ENCODE measurements around the gene POMP. TPM values are rescaled to one million over a fixed set of nuclear protein-coding genes. Genes with fewer than 3 reads are reported as not detected.

The POMP gene
- total RNA-seq, 1 experiment from 2014 or later, result 107 TPM

DNA sequence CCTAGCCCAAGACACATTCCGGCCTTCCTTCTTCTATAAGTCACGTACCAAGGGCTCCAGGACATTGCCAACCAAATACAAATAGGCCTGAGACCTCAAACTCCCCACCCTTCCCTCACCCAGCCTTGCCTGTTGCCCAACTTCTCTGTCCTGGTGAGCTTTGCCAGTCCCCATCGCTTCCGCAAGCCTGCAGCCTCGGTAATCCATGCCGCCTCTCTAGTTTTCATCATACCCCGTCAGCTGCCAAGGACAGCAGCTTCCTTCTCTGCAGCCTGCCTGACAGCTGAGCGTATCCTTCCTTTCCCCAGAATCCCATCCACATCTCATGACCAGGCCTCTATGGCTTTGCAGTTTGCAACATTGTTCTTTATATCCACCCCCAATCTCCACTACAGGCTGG lies 36.6 kb upstream of the POMP start:
- Histone ChIP-seq H2AFZ (ENCODE audit: low read depth, low read length, poor library complexity, severe bottlenecking) (no peak overlapping the region), H3K4me2 (ENCODE audit: low read length) (no peak overlapping the region), H3K4me1 (ENCODE audit: control insufficient read depth in 1 of 2, insufficient read depth in 2 of 2, low read length in 2 of 2) (peaks cover 0 to 9% of the 10 kb centered on the region in 2 experiments; a peak in 2 of 4 replicates), H3K36me3 (ENCODE audit: control insufficient read depth in 1 of 2, insufficient read depth in 2 of 2, low read length in 2 of 2) (no peaks in the 10 kb centered on the region), H3K9ac (ENCODE audit: low read length) (no peak overlapping the region), H3K4me3 (replicated peaks in 1 of 2; ENCODE audit: low read depth in 1 of 2, low read length in 2 of 2) (no peak overlapping the region), H3K9me2 (ENCODE audit: insufficient read depth) (no peaks in the 10 kb centered on the region), H3K79me2 (ENCODE audit: insufficient read depth, low read length) (no peaks in the 10 kb centered on the region), H4K20me1 (ENCODE audit: insufficient read depth) (no peaks in the 10 kb centered on the region), H3K9me3 (ENCODE audit: control insufficient read depth in 1 of 2, insufficient read depth in 1 of 2, low read depth in 1 of 2, low read length in 2 of 2) (no peaks in the 10 kb centered on the region), H3K27me3 (ENCODE audit: insufficient read depth, low read length) (no peaks in the 10 kb centered on the region), H3K27ac (ENCODE audit: low read depth, low read length) (no peak overlapping the region)
- POLR2A ChIA-PET, result no interaction called here
- CTCF ChIA-PET, result no interaction called here
- RAD21 ChIA-PET (ENCODE audit: low non-redundant PET in 1 of 2, low total read pairs in 2 of 2, uncharacterized antibody in 2 of 2, unreplicated experiment in 2 of 2), result no interaction called here
- DNase-seq (ENCODE audit: low read depth, low spot score) (no peak), ATAC-seq (no peak)
- no TSS peak for BruUV-seq (replicated peaks)
- TF ChIP-seq, protein P1, sequence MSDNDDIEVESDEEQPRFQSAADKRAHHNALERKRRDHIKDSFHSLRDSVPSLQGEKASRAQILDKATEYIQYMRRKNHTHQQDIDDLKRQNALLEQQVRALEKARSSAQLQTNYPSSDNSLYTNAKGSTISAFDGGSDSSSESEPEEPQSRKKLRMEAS (IDR thresholded peaks at IDR 0.05), result no peak
- TF ChIP-seq SP1 (IDR thresholded peaks at IDR 0.05; ENCODE audit: low read depth) (no peak), CEBPB (IDR thresholded peaks at IDR 0.05; ENCODE audit: low read depth) (no peak), SRF (IDR thresholded peaks at IDR 0.05; ENCODE audit: low read depth) (no peak), CBX3 (IDR thresholded peaks at IDR 0.05; ENCODE audit: low read depth) (no peak), POLR2A (IDR thresholded peaks at IDR 0.05; ENCODE audit: borderline replicate concordance, extremely low read depth, insufficient read depth, insufficient read length) (no peak), EGR1 (IDR thresholded peaks at IDR 0.05; ENCODE audit: low read depth) (no peak)
- TF ChIP-seq, protein P2, sequence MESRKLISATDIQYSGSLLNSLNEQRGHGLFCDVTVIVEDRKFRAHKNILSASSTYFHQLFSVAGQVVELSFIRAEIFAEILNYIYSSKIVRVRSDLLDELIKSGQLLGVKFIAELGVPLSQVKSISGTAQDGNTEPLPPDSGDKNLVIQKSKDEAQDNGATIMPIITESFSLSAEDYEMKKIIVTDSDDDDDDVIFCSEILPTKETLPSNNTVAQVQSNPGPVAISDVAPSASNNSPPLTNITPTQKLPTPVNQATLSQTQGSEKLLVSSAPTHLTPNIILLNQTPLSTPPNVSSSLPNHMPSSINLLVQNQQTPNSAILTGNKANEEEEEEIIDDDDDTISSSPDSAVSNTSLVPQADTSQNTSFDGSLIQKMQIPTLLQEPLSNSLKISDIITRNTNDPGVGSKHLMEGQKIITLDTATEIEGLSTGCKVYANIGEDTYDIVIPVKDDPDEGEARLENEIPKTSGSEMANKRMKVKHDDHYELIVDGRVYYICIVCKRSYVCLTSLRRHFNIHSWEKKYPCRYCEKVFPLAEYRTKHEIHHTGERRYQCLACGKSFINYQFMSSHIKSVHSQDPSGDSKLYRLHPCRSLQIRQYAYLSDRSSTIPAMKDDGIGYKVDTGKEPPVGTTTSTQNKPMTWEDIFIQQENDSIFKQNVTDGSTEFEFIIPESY (IDR thresholded peaks at IDR 0.05; ENCODE audit: extremely low read depth, insufficient replicate concordance, low read length), result no peak
- intact Hi-C loops (cut with micrococcal nuclease), result no loop called here

All from HCT116 (cell line).